ENCODE results near the gene FILIP1L.

- no peak for TF ChIP-seq CTCF (IDR thresholded peaks at IDR 0.05; ENCODE audit: insufficient read depth, low read length, poor library complexity, severe bottlenecking)
- TF ChIP-seq EZH2phosphoT487 (conservative IDR thresholded peaks at IDR 0.05; ENCODE audit: low read length): no peak
These were observed 238.7 kb downstream of the FILIP1L start for GRCh38 chr3:99875581-99875928.
